HUES48 (cell line): Measurements from ENCODE around the gene HOPX.

Experiments used
- H3K27ac ChIP-seq: one replicate; pipeline ENCODE4 v1.7.0; 2013; ENCODE audit warnings: low read depth, low read length, inconsistent platforms
- H3K27me3 ChIP-seq: 2 replicates; pipeline ENCODE4 v1.6.1; 2013; ENCODE audit warnings: mild to moderate bottlenecking, low read length; ENCODE audit not compliant: control insufficient read depth, insufficient read depth
- H3K36me3 ChIP-seq: 2 replicates; pipeline ENCODE4 v1.6.1; 2013; ENCODE audit warnings: low read length; ENCODE audit not compliant: control insufficient read depth, insufficient read depth
- H3K4me1 ChIP-seq: 2 replicates; pipeline ENCODE4 v1.6.1; 2013; ENCODE audit warnings: mild to moderate bottlenecking, low read length; ENCODE audit not compliant: control insufficient read depth, insufficient read depth
- H3K4me3 ChIP-seq: 2 replicates; pipeline ENCODE4 v1.5.1; 2013; ENCODE audit warnings: mild to moderate bottlenecking, low read depth, low read length
- H3K9ac ChIP-seq: 2 replicates; pipeline ENCODE4 v1.6.1; 2013; ENCODE audit warnings: mild to moderate bottlenecking, low read depth, low read length, moderate library complexity
- H3K9me3 ChIP-seq: 2 replicates; pipeline ENCODE4 v1.6.1; 2013; ENCODE audit warnings: low read length; ENCODE audit not compliant: control insufficient read depth, insufficient read depth

HOPX gene

DNA sequence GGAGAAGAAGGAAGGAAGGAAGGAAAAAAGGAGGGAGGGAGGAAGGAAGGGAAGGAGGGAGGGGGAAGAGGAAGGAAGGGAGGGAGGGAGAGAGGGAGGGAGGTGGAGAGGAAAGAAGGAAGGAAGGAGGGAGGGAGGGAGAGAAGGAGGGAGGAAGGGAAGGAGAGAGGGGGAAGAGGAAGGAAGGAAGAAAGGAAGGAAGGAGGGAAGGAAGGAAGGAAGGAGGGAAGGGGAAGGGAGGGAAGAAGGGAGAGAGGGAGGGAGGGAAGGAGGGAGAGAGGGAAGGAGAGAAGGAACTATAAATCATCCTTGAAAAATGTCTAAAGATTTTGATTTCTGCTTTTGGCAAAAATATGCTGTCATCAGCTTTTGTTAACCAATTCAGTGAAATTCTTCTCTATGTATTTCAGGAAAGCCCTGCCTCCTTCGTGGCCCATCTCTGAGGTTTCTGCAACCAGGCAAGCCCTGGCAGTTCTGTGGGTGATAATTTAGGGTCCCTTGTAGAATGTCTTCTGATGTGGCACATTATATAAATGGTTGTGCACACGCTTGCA is 7.1 kb upstream of the HOPX start:
- peaks cover 12% of the 10 kb centered on the region for H3K4me1 ChIP-seq
- no peak overlapping the region for H3K27ac ChIP-seq
- no peak overlapping the region for H3K4me3 ChIP-seq
- H3K36me3 ChIP-seq = no peaks in the 10 kb centered on the region
- H3K9ac ChIP-seq = no peak overlapping the region
- H3K9me3 ChIP-seq = no peaks in the 10 kb centered on the region
- H3K27me3 ChIP-seq = no peaks in the 10 kb centered on the region

DNA sequence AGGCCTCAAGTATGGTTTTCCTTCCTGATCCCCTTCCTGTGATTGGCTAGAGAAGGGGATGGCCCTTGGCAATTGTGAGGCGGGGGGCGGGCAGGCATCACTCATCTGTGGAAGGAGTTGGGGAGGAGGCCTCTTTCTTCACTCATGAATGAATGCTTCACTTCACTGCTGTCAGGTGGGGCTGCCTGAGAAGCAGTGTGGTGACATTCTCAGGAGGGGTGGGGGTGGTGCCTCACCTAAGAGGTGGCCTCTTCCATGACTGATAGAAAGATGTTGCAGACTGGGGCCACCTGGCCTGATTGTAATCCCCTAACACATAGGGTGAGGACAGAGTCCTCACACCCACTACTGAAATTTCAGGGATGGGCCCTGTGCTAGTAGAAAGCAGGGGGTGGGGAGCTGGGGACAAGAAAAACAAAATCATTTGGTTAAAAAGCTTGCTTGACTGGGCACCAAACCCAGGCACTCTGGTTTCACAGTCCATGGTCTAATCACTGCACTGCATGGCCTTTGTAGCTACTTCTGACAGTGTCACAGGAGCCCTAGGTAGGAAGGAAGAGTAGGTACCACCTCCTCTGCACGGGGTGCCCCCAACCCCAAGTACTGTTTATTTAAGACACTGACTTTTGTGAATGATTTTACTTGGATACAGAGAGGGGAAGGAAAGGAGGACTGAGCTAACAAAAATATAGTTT is 5.6 kb upstream of the HOPX start:
- Histone ChIP-seq H3K4me3 (no peak overlapping the region), H3K36me3 (no peaks in the 10 kb centered on the region), H3K9ac (no peak overlapping the region), H3K4me1 (peaks cover 16% of the 10 kb centered on the region), H3K27me3 (no peaks in the 10 kb centered on the region), H3K9me3 (no peaks in the 10 kb centered on the region), H3K27ac (no peak overlapping the region)

DNA sequence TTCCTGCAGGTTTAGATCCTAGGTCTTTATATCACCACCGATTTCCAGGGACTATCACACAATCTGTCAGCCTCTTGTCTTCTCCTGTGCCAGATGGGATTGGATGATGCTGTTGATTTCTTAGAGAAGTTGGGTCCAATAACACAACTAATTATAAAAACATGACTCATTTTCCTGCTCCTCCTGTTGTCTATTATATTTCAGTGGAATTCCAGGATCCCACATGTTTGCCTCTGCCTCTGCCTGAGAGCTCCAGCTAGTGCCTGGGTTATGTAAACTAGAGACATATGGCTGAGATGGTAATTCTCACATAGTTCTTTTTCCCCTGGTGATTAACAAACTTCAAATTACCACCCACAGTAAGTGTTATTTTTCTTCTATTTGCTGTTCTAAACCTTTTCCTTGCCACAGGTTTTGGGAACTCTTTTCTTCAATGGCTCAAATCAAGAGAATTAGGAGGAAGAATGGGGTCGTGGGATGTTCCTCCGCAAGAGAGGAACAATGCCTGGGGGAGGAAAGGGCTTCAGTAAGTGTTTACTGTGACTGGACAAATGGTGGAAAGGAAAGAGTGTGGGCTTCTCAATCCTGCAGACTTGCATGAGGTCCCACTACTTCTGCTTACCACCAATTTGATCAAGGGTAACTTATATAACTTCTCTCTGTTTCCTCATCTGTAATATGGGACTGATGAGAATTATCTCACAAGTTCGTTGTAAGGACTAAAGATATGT is 3.4 kb upstream of the HOPX start:
- Histone ChIP-seq H3K9me3 (no peaks in the 10 kb centered on the region), H3K27me3 (no peaks in the 10 kb centered on the region), H3K27ac (no peak overlapping the region), H3K9ac (no peak overlapping the region), H3K4me3 (no peak overlapping the region), H3K36me3 (no peaks in the 10 kb centered on the region), H3K4me1 (peaks cover 16% of the 10 kb centered on the region)

DNA sequence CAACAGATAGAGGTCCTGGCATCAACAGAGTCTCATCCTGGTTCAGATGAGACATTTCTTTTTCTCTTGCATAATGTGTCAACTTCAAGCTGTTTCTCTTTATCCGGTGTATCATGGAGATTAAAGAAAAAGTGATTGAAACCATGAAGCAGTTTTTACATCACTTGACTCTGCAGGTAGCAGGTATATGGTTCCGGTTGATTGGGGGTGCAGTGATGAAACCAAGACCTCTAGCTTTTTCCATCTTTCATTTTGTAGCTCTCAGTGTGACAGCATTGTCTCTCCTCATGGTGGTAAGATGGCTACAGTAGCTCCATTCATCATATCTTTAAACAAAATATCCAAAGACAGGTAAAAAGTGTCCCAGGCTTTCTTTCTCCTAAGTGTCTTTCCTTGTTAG is 2.4 kb upstream of the HOPX start:
- Histone ChIP-seq H3K9me3 (no peaks in the 10 kb centered on the region), H3K27me3 (no peaks in the 10 kb centered on the region), H3K27ac (no peak overlapping the region), H3K4me3 (no peak overlapping the region), H3K36me3 (no peaks in the 10 kb centered on the region), H3K4me1 (peaks cover 12% of the 10 kb centered on the region), H3K9ac (no peak overlapping the region)

DNA sequence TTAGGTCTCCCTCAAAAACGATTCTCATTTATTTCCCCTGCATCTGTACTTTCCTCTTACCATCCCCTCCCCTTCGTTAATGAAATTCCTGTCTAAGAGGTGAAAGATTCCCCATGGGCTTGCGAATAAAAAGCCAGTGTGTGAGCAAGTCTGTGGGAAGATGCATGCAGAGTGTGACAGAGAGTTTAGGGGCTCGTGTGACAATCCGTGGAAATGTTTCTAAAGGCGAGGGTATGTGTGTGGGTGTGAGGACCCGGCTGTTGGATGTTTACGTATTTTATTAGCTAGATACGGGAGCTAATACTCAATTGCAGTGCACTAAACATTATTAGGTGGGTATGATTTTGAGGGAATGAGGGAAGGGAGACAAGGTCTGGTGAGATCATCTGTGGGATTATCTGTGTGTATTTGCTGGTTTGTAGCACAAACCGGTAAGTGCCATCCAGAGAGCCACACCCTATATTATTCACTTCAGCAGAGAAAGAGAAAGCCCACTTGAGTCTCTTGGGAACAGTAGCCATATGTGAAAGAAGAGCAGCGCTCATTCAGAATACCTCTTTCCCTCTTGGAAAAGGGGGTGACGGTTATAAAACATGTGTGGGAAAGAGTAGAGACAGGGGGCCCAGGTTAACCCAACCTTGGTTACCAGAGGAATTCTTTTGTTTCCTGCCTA is 893 bp upstream of the HOPX start:
- Histone ChIP-seq H3K27me3 (no peaks in the 10 kb centered on the region), H3K9me3 (no peaks in the 10 kb centered on the region), H3K4me3 (no peak overlapping the region), H3K36me3 (no peaks in the 10 kb centered on the region), H3K9ac (no peak overlapping the region), H3K4me1 (peaks cover 12% of the 10 kb centered on the region), H3K27ac (no peak overlapping the region)

DNA sequence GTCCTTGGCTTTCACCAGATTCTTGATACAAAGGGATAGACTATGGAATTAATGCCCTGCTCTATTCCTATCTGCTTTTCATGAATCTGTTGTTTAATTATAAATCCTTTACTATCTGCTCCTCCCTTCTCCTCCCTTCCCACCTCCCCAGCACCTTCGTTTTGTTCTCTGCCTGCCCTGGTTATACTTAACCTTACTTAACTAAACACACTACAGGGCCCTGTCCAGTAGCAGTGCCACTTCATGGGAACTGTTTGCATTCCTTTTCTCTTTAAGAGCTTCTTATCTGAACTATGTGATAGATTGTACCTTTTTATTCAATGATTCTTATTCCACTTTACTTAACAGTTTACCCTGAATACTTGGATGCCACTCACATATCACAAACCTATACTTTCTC is 830 bp downstream of the HOPX start:
- Histone ChIP-seq H3K4me1 (peaks cover 12% of the 10 kb centered on the region), H3K9me3 (no peaks in the 10 kb centered on the region), H3K9ac (no peak overlapping the region), H3K4me3 (no peak overlapping the region), H3K27ac (no peak overlapping the region), H3K27me3 (no peaks in the 10 kb centered on the region), H3K36me3 (no peaks in the 10 kb centered on the region)

DNA sequence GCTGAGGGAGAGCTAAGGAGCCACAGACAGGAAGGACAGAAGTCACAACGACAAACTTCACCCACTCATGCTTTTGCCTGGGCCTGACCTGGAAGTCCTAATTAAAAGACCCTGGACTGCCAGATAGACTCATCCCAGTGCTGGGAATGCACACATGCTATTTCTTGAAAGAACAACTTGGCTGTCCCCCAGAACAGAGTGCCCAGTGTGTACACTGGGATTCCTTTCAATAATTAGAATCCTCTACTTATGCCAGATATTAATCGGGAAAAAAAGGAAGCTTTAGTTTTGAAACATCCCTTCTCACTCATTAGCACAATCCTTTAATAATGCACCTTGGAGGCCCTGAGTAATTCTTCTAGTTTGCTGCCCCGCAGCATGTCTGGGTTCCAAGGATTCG is 3.4 kb downstream of the HOPX start:
- H3K27me3 ChIP-seq = no peaks in the 10 kb centered on the region
- H3K4me1 ChIP-seq = peaks cover 12% of the 10 kb centered on the region
- H3K9ac ChIP-seq = no peak overlapping the region
- H3K27ac ChIP-seq = no peak overlapping the region
- H3K9me3 ChIP-seq = no peaks in the 10 kb centered on the region
- H3K4me3 ChIP-seq = no peak overlapping the region
- no peaks in the 10 kb centered on the region for H3K36me3 ChIP-seq

DNA sequence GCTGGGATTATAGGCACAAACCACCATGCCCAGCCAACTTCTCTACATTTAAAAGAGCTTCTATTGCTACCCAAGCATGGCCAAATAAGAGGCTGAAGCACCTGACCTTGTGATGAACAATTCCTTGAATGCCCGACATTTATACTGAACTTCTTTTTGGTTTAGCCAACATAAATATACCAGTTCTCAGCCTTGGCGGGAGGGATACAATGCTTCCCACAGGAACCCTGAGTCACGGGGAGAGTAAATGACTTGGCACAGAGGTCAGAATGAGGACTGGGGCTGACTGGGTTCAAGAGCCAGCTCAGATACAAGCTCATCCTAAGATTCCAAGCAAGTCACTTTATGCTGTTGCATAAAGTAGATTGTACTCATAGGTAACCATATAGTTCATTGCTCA is 6.1 kb downstream of the HOPX start:
- Histone ChIP-seq H3K4me3 (no peak overlapping the region), H3K27me3 (no peaks in the 10 kb centered on the region), H3K36me3 (no peaks in the 10 kb centered on the region), H3K4me1 (no peaks in the 10 kb centered on the region), H3K9me3 (no peaks in the 10 kb centered on the region), H3K9ac (no peak overlapping the region), H3K27ac (no peak overlapping the region)

DNA sequence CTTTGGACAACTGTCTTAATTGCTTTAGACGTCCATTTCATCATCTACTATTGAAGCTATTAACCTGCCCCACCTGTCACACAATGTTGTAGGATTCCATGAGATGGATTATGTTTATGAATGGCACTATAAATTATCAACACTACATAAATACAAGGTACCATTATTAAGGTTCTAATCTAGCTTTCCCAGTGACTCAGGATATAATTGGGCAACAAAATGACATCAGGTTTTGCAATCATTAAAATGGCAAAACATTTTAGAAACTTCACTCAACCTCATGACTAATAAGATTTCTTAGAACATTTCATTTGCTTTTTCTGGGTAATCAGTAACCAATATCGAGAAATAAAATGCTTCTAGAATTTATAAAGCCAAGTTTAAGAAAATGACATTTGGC is 9.2 kb downstream of the HOPX start:
- Histone ChIP-seq H3K4me3 (no peak overlapping the region), H3K27me3 (no peaks in the 10 kb centered on the region), H3K27ac (no peak overlapping the region), H3K36me3 (no peaks in the 10 kb centered on the region), H3K9ac (no peak overlapping the region), H3K9me3 (no peaks in the 10 kb centered on the region), H3K4me1 (no peaks in the 10 kb centered on the region)

DNA sequence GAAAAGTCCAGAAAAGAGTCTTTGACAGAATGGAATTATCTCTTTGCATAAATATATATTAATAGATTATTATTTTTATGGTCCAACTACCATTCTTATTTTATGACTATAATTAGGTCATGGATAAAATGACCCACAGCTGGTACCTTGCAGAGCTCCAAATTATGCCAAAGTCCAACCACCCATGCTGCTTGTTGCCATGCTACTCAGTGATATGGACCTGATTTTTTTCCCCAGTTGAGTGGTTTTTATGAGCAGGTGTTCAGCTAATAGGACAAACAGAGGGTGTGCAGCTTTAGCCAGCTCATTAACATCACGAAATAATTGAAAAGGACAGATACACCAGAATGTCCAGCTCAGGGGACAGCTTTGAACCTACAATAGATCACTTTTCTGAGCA is 9.7 kb downstream of the HOPX start:
- Histone ChIP-seq H3K36me3 (no peaks in the 10 kb centered on the region), H3K27me3 (peaks cover 2% of the 10 kb centered on the region; the same call in 1 of the 2 replicates), H3K4me1 (no peaks in the 10 kb centered on the region), H3K4me3 (no peak overlapping the region), H3K9me3 (no peaks in the 10 kb centered on the region), H3K27ac (no peak overlapping the region), H3K9ac (no peak overlapping the region)

DNA sequence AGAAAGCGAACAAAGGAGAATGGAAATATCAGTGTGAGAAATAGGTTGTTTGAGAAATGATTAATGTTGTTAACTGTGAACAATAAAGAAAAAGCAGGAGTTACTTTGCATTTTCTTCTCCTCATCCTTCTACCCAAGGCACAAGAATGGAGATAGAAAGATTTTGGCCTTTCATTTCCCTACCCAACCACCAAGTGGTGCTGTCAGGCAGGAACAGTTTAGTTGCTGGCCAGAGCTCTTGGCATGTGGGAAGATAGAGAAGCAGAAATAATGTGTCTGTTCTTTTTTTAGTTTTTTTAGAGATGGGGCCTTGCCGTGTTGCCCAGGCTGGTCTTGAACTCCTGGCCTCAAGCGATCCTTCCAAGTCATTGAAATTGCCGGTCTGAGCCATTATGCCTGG is 12.8 kb downstream of the HOPX start:
- Histone ChIP-seq H3K4me3 (no peak overlapping the region), H3K9me3 (no peaks in the 10 kb centered on the region), H3K9ac (no peak overlapping the region), H3K27me3 (peaks cover 28% of the 10 kb centered on the region), H3K4me1 (peaks cover 1% of the 10 kb centered on the region; the same call in 1 of the 2 replicates), H3K27ac (no peak overlapping the region), H3K36me3 (no peaks in the 10 kb centered on the region)
